Astrocyte (in vitro differentiated cells and primary cell): ENCODE measurements around the gene SLC12A4.

Experiments
- EZH2 ChIP-seq: IDR thresholded peaks from 2 replicates; pipeline ENCODE4 v1.6.1; 2012; ENCODE audit warnings: mild to moderate bottlenecking, low read length, inconsistent platforms; ENCODE audit not compliant: insufficient read depth
- TF ChIP-seq, protein P1 (sequence below): IDR thresholded peaks from 2 replicates; pipeline ENCODE4 v1.5.1; 2011; ENCODE audit warnings: low read depth, mild to moderate bottlenecking, inconsistent platforms, low read length, moderate library complexity; ENCODE audit not compliant: insufficient read depth

DNA sequence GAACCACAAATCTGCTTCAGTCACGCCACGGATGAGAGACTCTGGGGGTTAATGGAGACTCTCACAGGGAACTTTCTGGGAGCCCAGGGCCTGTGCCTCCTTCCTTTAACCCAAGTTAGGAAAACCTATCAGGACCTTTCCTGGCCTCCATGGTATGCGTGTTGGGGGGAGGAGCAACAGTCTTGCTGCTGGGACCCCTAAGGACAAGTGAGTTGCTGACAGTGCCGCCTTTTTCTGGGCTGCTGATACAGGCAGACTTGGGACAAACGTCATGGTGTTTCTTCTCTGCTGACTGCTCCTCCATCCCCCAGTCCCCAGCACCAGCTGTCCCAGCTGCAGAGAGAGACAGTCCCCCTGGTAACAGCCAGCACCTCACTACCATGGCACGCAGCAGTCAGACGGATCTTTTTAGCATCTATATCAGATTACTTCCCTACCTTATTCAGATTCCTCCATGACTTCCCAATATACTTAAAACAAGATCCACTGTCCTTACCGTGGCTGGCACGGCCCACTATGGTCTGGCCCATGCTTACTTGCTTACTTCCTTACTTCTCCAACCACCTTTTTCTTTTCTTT lies 40.8 kb upstream of the SLC12A4 start:
- TF ChIP-seq, protein P1, sequence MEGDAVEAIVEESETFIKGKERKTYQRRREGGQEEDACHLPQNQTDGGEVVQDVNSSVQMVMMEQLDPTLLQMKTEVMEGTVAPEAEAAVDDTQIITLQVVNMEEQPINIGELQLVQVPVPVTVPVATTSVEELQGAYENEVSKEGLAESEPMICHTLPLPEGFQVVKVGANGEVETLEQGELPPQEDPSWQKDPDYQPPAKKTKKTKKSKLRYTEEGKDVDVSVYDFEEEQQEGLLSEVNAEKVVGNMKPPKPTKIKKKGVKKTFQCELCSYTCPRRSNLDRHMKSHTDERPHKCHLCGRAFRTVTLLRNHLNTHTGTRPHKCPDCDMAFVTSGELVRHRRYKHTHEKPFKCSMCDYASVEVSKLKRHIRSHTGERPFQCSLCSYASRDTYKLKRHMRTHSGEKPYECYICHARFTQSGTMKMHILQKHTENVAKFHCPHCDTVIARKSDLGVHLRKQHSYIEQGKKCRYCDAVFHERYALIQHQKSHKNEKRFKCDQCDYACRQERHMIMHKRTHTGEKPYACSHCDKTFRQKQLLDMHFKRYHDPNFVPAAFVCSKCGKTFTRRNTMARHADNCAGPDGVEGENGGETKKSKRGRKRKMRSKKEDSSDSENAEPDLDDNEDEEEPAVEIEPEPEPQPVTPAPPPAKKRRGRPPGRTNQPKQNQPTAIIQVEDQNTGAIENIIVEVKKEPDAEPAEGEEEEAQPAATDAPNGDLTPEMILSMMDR = no peak
- no peak for TF ChIP-seq EZH2
